GM19238 (cell line): ENCODE data around the gene JPT2.
"Not testable (repeated sequence)": the region's sequence is repeated elsewhere in the genome, so short reads cannot be mapped to it uniquely, and the experiment has no call there.

Experiments
- DNase-seq: peaks from one replicate; pipeline ENCODE4 v3.0.0; 2011; ENCODE audit warnings: low spot score; ENCODE audit not compliant: insufficient read length

The JPT2 gene

GRCh38 chr16:1732071-1732470 lies 54.0 kb downstream of the JPT2 start:
- no peak for DNase-seq

GRCh38 chr16:1732551-1732987 lies 54.5 kb downstream of the JPT2 start:
- not testable (repeated sequence) for DNase-seq

GRCh38 chr16:1734123-1734522 lies 56.0 kb downstream of the JPT2 start:
- DNase-seq: no peak

DNA sequence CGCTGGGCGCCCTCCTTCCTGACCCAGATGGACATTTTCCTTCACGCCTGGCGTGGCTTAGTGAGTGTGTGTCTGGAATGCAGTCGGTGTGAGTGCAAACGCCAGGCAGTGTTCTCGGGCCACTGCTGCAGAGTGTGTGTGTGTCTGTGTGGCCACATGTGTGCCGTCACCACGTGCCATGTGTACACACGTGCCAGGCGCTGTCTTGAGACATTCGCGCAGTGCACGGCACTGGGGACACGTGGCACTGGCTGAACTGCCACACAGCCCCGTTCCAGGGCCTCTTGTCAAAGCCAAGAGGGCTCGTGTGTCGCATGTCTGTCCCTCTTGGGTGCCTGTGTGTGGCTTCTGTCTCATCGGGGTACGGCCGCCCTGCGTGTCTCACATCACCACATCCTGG lies 56.7 kb downstream of the JPT2 start:
- DNase-seq: no peak

GRCh38 chr16:1740234-1740633 lies 62.2 kb downstream of the JPT2 start:
- no peak for DNase-seq

- no peak for DNase-seq
Measured at GRCh38 chr16:1740781-1741490, 62.9 kb downstream of the JPT2 start.

GRCh38 chr16:1741553-1742165 lies 63.6 kb downstream of the JPT2 start:
- no peak for DNase-seq

DNA sequence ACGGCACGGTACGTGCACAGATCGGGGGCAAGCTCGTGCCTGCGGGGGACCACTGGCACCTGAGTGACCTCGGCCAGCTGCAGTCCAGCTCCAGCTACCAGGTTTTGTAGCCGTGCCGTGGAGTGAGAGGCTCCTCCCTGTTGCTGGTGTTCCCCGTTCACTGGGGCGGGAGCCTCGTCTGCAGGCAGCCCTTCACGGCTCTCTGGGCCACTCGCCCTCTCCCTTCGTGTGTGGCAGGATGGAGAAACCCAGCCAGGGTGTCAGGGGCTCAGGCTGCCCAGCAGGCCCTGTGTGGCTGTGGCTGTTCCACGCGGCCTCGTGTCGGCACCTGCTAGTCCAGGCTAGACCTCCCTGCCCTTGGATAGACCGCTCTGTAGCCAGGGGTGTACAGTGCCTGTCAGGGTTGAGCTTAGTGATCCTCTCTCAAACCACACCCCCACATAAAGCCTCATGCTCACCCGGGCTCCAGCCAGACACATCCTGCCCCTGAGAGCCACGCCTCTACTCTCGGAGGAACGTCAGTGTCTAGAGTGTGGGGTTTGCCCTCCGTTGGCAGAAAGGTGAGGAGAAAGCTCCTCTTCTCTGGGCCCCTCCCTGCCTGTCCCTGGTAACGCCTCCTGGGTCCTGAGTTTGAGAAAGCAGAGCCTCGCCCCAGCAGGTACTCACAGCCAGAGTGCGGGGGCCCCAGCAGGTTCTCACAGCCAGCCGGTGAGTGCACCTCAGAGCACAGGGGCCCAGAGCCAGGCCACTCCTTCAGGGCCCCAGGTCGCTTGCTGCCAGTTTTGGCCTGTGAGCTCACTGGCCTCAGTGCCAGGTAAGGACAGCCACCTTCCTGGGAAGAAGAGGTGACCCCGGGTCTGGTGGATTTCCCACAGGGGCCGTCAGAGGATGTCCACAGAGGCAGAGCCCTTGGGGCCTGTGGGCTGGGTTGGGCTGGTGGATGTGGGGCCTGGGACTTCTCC lies 65.6 kb downstream of the JPT2 start:
- no peak for DNase-seq

DNA sequence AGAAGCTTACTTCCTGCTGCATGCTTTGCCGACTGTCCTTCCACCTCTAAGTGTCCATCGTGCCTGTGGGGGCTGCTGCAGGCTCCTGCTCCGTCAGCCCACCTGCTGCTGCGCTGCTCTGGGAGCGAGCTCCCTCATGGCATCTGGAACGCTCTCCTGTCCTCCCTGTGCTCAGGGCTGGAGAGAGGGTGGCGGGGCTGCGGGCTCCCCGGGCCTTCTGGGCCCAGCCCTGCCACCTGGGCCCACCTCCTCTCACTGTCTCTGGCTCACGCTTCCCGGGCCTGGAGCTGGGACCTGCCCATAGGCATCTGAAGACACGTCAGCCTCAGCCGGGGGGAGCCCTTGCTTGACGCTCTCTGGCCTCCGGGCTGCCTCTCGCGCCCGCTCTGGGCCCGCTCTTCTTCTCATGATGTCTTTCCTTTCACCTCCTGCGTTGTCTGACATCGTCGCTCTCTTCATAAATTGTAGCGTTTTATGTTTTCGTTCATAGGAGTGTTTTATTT lies 66.3 kb downstream of the JPT2 start:
- no peak for DNase-seq

GRCh38 chr16:1745181-1745899 lies 67.3 kb downstream of the JPT2 start:
- no peak for DNase-seq

DNA sequence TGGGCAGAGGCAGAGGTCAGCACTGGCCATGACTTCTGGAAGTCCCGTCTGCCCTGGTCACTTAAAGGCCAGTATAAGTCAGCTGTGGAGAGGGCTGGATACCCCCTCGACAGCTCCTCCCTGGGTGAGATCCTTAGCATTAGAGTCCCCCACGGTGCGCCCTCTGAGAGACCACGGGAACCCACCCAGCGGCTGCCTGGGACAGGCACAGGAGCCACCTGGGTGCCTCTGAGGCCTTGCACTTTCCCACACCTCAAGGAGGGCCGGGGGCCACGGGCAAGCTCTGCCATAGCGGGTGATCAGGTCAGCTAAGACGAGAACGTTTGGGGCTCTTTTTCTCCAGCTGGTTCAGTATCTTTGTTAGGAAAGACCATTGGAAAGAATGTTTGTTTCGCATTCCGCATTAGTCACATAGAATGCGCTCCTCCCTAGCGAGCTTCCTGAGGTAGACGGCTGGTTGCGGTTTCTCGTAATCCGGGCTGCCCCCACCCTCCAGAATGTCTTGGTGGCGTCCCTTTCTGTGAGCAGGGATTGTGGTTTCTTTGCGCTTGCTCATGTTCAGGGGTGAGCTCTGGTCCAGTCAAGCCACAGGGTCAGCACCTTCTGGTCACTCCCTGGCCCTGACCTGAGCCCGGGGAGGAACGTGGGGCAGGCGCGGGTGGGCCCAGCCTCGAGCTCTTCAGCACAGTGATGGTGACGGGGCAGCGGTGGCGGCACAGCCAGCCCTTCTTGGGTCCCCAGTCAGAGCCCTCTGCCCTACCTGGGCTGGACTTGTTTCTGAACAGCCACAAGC lies 68.0 kb downstream of the JPT2 start:
- no peak for DNase-seq

DNA sequence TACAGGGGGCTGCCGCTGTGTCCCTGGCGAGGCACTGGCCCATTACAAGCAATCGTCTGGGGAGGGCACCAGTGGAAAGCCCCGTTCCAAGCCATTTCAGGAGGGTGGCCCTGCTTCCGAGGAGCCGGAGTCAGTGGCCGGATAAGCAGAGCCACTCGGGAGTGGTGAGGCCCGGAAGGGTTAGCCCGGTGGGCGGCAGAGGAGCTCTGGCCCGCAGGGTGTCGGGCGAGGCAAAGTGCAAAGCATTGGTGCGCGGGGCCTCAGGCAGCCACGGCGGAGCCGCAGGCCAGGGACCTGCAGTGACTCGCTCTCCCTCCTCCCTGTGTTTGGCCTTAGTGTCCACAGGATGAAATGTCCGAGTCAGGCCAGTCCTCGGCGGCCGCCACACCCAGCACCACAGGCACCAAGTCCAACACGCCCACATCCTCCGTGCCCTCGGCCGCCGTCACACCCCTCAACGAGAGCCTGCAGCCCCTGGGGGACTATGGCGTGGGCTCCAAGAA lies 68.7 kb downstream of the JPT2 start:
- no peak for DNase-seq

DNA sequence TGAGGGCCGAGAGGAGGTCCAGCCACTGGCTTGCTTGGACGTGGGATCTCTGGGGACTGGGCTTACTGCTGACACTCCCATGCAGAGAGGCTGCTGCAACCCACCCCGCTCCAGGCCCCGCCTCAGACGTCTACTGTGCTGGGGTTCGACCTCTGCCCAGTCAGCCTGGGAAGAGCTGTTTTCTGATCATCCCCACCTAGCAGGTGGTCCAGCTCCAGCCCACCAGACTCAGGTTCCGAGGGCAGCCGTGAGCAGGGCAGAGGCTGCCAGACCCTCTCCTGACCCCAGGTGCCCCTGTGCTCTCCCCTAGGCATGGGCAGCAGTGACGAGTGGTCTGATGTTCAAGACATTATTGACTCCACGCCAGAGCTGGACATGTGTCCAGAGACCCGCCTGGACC lies 69.9 kb downstream of the JPT2 start:
- no peak for DNase-seq

DNA sequence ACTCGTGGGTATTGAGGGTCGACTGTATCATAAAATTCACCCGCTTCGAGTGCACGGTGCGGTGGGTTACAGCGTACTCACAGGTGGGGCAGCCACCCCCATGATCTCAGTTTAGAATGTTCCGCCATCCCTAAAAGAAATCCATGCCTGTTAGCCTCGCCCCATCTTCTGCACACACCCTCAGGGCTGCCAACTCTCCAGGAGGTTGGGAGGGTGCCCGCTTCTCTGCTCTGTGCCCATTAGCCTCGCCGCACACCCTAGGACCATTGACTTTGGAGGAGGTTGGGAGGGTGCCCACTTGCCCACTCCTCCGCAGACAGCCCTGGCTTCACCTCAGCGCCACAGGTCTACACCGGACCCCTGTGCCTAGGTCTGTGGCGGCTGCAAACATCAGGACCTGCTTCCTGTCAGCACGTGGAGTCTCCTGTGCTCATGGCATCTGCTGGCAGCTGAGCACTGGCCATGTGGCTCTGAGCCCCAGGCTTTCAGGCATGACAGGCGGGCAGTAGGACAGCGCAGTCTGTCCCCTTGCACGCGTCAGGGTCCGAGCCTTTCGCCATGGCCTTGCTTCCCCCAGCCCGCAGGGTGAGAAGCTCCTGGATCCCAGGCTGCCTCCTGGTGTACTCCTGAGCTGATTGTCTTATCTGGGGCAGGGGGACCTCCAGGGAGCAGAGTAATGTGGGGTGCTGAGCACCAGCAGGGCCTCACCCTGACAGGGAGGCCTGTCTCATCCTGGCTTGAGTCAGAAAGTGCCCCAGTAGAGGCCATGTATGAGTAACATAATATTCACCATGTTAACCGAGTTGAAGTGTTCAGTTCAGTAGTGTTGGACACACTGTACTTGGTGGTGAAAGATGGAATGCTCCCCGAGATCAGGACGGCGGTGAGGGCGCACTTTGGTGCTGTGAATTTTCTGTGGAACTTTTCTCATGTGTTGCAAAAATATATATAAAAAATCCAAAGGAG lies 71.4 kb downstream of the JPT2 start:
- DNase-seq: no peak
